H1 (cell line): ENCODE data around the gene MEIOSIN. TPM values are rescaled to one million over a fixed set of nuclear protein-coding genes. Genes with fewer than 3 reads are reported as not detected.

ENCODE experiments used
- CTCF ChIA-PET: fragments of 300-600 bp; sonication (Branson Sonifier 250); formaldehyde crosslinking; loops from one replicate; lab custom pipeline; 2021; ENCODE audit not compliant: partially characterized antibody; lab: Charles Lee
- POLR2A ChIA-PET: fragments of 300-600 bp; sonication (Branson Sonifier 250); formaldehyde crosslinking; loops from one replicate; lab custom pipeline; 2021; ENCODE audit warnings: inconsistent platforms; ENCODE audit not compliant: partially characterized antibody; lab: Charles Lee
- DNase-seq, 2 experiments: peaks; one replicate each; pipeline versions ENCODE4 v3.0.0 to v3.0.0-alpha.2; 2010 to 2022; ENCODE audit warnings: low spot score in 2 of 2, low read depth in 1 of 2, mixed read lengths in 1 of 2
- FAIRE-seq: peaks from 2 replicates; lab custom pipeline; 2011; peaks lifted over from hg19 to GRCh38; lab: Jason Lieb, UNC
- H2AFZ ChIP-seq: 2 replicates; pipeline ENCODE4 v1.8.1; 2012; ENCODE audit warnings: low read length, inconsistent platforms
- H2AK5ac ChIP-seq: 2 replicates; pipeline ENCODE4 v1.6.1; 2013; ENCODE audit warnings: low read depth, low read length
- H2BK120ac ChIP-seq: replicated peaks from 2 replicates; pipeline ENCODE3; 2013; ENCODE audit warnings: low read depth, low read length, inconsistent platforms
- H2BK12ac ChIP-seq: 2 replicates; pipeline ENCODE4 v1.6.1; 2013; ENCODE audit warnings: low read depth, low read length
- H2BK15ac ChIP-seq: 2 replicates; pipeline ENCODE4 v1.6.1; 2013; ENCODE audit warnings: low read length
- H2BK20ac ChIP-seq: 2 replicates; pipeline ENCODE4 v1.6.1; 2013; ENCODE audit warnings: low read length
- H2BK5ac ChIP-seq: 2 replicates; pipeline ENCODE4 v1.6.1; 2013; ENCODE audit warnings: low read depth, low read length
- H3K14ac ChIP-seq: 2 replicates; pipeline ENCODE4 v1.6.1; 2013; ENCODE audit warnings: inconsistent platforms; ENCODE audit not compliant: insufficient read length
- H3K18ac ChIP-seq: 2 replicates; pipeline ENCODE4 v1.6.1; 2013; ENCODE audit warnings: low read length; ENCODE audit errors: extremely low read depth
- H3K23ac ChIP-seq: 2 replicates; pipeline ENCODE4 v1.6.1; 2013; ENCODE audit warnings: inconsistent platforms; ENCODE audit not compliant: insufficient read length
- H3K23me2 ChIP-seq: 2 replicates; pipeline ENCODE4 v1.6.1; 2013; ENCODE audit warnings: low read depth, low read length
- H3K27ac ChIP-seq: 2 replicates; pipeline ENCODE4 v1.6.1; 2011; ENCODE audit warnings: low read depth, low read length, inconsistent platforms
- H3K27me3 ChIP-seq, 4 experiments: replicated peaks in 1 of 4; 1 replicate in 1 of 4; 2 replicates in 3 of 4; pipeline versions ENCODE4 v1.6.1 to v1.8.1; 2011 to 2013; ENCODE audit warnings: low read length in 3 of 4, mild to moderate bottlenecking in 3 of 4, inconsistent platforms in 2 of 4, mixed read lengths in 2 of 4, moderate library complexity in 1 of 4; ENCODE audit not compliant: control insufficient read depth in 3 of 4, insufficient read depth in 3 of 4; ENCODE audit errors: extremely low read depth in 1 of 4
- H3K36me3 ChIP-seq, 4 experiments: 2 replicates each; pipeline versions ENCODE4 v1.6.1 to v1.8.1; 2011 to 2013; ENCODE audit warnings: mild to moderate bottlenecking in 4 of 4, low read length in 3 of 4, moderate library complexity in 2 of 4, control low read depth in 1 of 4, inconsistent platforms in 1 of 4; ENCODE audit not compliant: insufficient read depth in 4 of 4, control insufficient read depth in 2 of 4
- H3K4ac ChIP-seq: replicated peaks from 2 replicates; pipeline ENCODE3; 2013; ENCODE audit warnings: low read length, low read depth, mixed read lengths, inconsistent platforms; ENCODE audit not compliant: insufficient read length
- H3K4me1 ChIP-seq, 4 experiments: replicated peaks in 1 of 4; 1 replicate in 1 of 4; 2 replicates in 3 of 4; pipeline versions ENCODE4 v1.6.1 to v1.8.1; 2011 to 2013; ENCODE audit warnings: low read length in 3 of 4, inconsistent platforms in 2 of 4, mixed read lengths in 1 of 4; ENCODE audit not compliant: insufficient read depth in 4 of 4, control insufficient read depth in 3 of 4
- H3K4me2 ChIP-seq, 2 experiments: 2 replicates each; pipeline versions ENCODE4 v1.6.1 to v1.8.1; 2011 to 2013; ENCODE audit warnings: low read depth in 2 of 2, low read length in 2 of 2, control low read depth in 1 of 2, inconsistent platforms in 1 of 2, mild to moderate bottlenecking in 1 of 2; ENCODE audit not compliant: insufficient read depth in 1 of 2
- H3K4me3 ChIP-seq, 4 experiments: fragments of 200-600, 300-600 bp in 1 of 4; sonication (generic), shearing (Covaris generic), sonication (Bioruptor Twin) in 1 of 4; 2 replicates each; pipeline versions ENCODE4 v1.5.1 to v1.8.1; 2011 to 2016; ENCODE audit warnings: low read length in 4 of 4, low read depth in 3 of 4, control low read depth in 2 of 4, inconsistent platforms in 2 of 4, mild to moderate bottlenecking in 2 of 4, mixed read lengths in 1 of 4, moderate library complexity in 1 of 4; ENCODE audit not compliant: insufficient read depth in 2 of 4; ENCODE audit errors: extremely low read depth in 1 of 4
- H3K56ac ChIP-seq: replicated peaks from 2 replicates; pipeline ENCODE3; 2013; ENCODE audit warnings: low read depth, mild to moderate bottlenecking, mixed read lengths, low read length, inconsistent platforms; ENCODE audit not compliant: insufficient read length
- H3K79me1 ChIP-seq: 2 replicates; pipeline ENCODE4 v1.6.1; 2013; ENCODE audit warnings: low read depth, low read length, control low read depth
- H3K79me2 ChIP-seq, 2 experiments: 2 replicates each; pipeline versions ENCODE4 v1.6.1 to v1.8.1; 2012 to 2013; ENCODE audit warnings: low read length in 2 of 2, mild to moderate bottlenecking in 2 of 2, inconsistent platforms in 1 of 2; ENCODE audit not compliant: insufficient read depth in 2 of 2, control insufficient read depth in 1 of 2
- H3K9ac ChIP-seq, 4 experiments: replicated peaks in 1 of 4; 1 replicate in 1 of 4; 2 replicates in 3 of 4; pipeline versions ENCODE4 v1.6.1 to v1.8.1; 2011 to 2013; ENCODE audit warnings: low read depth in 3 of 4, low read length in 3 of 4, control low read depth in 2 of 4, mild to moderate bottlenecking in 2 of 4, moderate library complexity in 2 of 4, inconsistent platforms in 1 of 4; ENCODE audit errors: extremely low read depth in 1 of 4
- H3K9me3 ChIP-seq, 2 experiments: 2 replicates each; pipeline versions ENCODE4 v1.6.1 to v1.8.1; 2012 to 2013; ENCODE audit warnings: mild to moderate bottlenecking in 2 of 2, moderate library complexity in 2 of 2, control low read depth in 1 of 2, inconsistent platforms in 1 of 2, low read depth in 1 of 2, low read length in 1 of 2, mixed read lengths in 1 of 2; ENCODE audit not compliant: insufficient read depth in 2 of 2
- H4K20me1 ChIP-seq, 2 experiments: replicated peaks in 1 of 2; 2 replicates each; pipeline versions ENCODE3 to v1.8.1; 2011 to 2013; ENCODE audit warnings: inconsistent platforms in 2 of 2, low read length in 2 of 2, mild to moderate bottlenecking in 1 of 2; ENCODE audit not compliant: insufficient read depth in 2 of 2, control insufficient read depth in 1 of 2
- H4K5ac ChIP-seq: 2 replicates; pipeline ENCODE4 v1.6.1; 2013; ENCODE audit warnings: low read length, low read depth, mixed read lengths, inconsistent platforms; ENCODE audit not compliant: insufficient read length
- H4K8ac ChIP-seq: 2 replicates; pipeline ENCODE4 v1.8.0; 2013; ENCODE audit warnings: mild to moderate bottlenecking, moderate library complexity, low read length, inconsistent platforms; ENCODE audit not compliant: insufficient read depth; ENCODE audit errors: extremely low read depth
- H4K91ac ChIP-seq: replicated peaks from 2 replicates; pipeline ENCODE3; 2013; ENCODE audit warnings: low read length, mixed read lengths, inconsistent platforms; ENCODE audit not compliant: insufficient read length
- POLR2A ChIP-seq, 2 experiments: IDR thresholded peaks; 1 replicate in 1 of 2; 2 replicates in 1 of 2; pipeline ENCODE4 v1.6.1; 2011; ENCODE audit warnings: low read depth in 2 of 2, low read length in 2 of 2, mild to moderate bottlenecking in 2 of 2; ENCODE audit errors: control extremely low read depth in 1 of 2
- SAP30 ChIP-seq: fragments of 300-600 bp; sonication (generic); IDR thresholded peaks from 2 replicates; pipeline ENCODE4 v1.7.1; 2012; ENCODE audit warnings: low read length, moderate library complexity, mild to moderate bottlenecking, inconsistent platforms; ENCODE audit not compliant: insufficient read depth, insufficient replicate concordance
- TAF1 ChIP-seq: IDR thresholded peaks from 2 replicates; pipeline ENCODE4 v1.6.1; 2011; ENCODE audit warnings: mild to moderate bottlenecking, low read depth, low read length
- WGBS, 2 experiments: shearing (Covaris generic) in 1 of 2; methylation state at CpG; one replicate each; pipeline versions ENCODE4 v1.1.6 to v1.1.7; 2013 to 2015; ENCODE audit warnings: low lambda C conversion rate in 2 of 2, mixed read lengths in 2 of 2, inconsistent platforms in 1 of 2, low coverage in 1 of 2, missing lambda C conversion rate in 1 of 2; ENCODE audit not compliant: insufficient replicate concordance in 2 of 2, insufficient coverage in 1 of 2, insufficient read length in 1 of 2; ENCODE audit errors: extremely low coverage in 1 of 2, missing lambda C conversion rate in 1 of 2; 5-methylcytosine and 5-hydroxymethylcytosine counted together
- polyA plus RNA-seq, 7 experiments: library from polyadenylated mRNA; depleted of rRNA in 3 of 7; stranded (reverse) in 5 of 7; unstranded in 2 of 7; fragments of >200 nt in 5 of 7; fragments of 200-250 nt in 2 of 7; gene quantifications; 1 replicate in 5 of 7; 2 replicates in 1 of 7; 4 replicates in 1 of 7; pipeline versions ENCODE4 v1.2.1 to v1.2.3, GENCODE V29; 2011 to 2013; ENCODE audit warnings: missing spikeins in 2 of 7, mixed read lengths in 2 of 7
- total RNA-seq: library from RNA; stranded (reverse); fragmentation: NEBNext Ultra II Directional; extraction: Animal tissue kit (Norgen Biotek cat#: 25700); gene quantifications from 2 replicates; pipeline ENCODE4 v1.2.1, GENCODE V29; 2021

MEIOSIN gene
- total and polyA plus RNA-seq, 2 of the 8 experiments (the other 6 are each of a cell fraction or from before 2014, with no cell fraction given), result 0.11 TPM; not detected in 1

DNA sequence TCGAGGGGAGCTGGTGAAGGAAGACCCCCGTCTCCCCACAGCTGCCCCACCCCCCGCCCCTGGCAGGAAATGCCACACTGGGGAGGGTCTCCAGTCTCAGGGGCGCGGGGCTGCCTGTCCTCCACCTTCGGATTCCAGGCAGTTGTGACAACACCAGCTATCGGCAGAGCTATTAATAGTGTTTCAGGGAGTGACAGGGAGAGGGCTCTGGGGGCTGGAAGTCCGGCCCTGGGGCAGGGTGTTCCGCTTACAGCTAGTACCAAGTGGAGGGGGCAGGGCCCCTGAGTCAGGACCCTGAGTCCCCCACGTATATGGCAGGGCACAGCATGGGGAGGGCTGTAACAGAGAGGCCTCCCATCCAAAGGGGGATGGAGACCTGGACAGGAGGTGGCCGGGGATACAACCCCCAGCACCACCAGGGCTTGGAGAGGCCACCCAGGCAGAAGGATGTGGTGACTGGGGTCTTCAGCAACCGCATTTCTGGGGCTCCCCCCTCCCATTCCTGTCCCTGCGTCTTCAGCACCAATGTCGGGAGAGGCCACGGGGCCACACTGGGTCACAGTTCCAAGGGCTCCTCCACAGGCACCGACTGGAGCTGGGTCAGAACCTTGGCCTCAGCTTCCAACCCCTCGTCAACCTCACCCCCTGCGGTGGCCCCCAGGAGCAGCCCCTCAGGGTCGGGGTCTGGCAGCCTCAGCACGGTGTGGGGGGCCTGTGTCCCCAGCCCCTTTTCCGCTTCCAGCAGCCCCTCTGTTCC is 31.9 kb downstream of the MEIOSIN start:
- Histone ChIP-seq H3K4me2 (peak overlapping the region; percentile 19 to 41; a peak in 3 of 4 replicates), H2BK20ac (0 out of 2 replicates have a peak overlapping the region, but pooled peaks have one; percentile 48), H3K4ac (no peak overlapping the region), H3K79me2 (no peaks in the 10 kb centered on the region), H3K4me1 (peaks cover 7 to 37% (median 29%) of the 10 kb centered on the region in 4 experiments), H2BK5ac (peak overlapping the region; percentile 81; the same call in 1 of the 2 replicates), H3K23ac (no peak overlapping the region), H2AK5ac (peak overlapping the region; percentile 60; the same call in 1 of the 2 replicates), H2BK15ac (peak overlapping the region; percentile 81; the same call in 1 of the 2 replicates), H4K91ac (peak overlapping the region; percentile 83), H4K5ac (no peak overlapping the region), H2BK120ac (no peak overlapping the region), H2BK12ac (peak overlapping the region; percentile 39; the same call in 1 of the 2 replicates), H3K4me3 (peak overlapping the region in 1 of 4 experiments; percentile 36; a peak in 1 of 8 replicates), H3K14ac (no peak overlapping the region), H4K8ac (no peak overlapping the region), H3K9me3 (no peaks in the 10 kb centered on the region), H4K20me1 (peaks cover 0 to 3% of the 10 kb centered on the region in 2 experiments), H2AFZ (no peak overlapping the region), H3K23me2 (peaks cover 20% of the 10 kb centered on the region), H3K56ac (no peak overlapping the region), H3K18ac (peak overlapping the region; percentile 71), H3K79me1 (no peaks in the 10 kb centered on the region), H3K27ac (no peak overlapping the region), H3K9ac (no peak overlapping the region), H3K27me3 (peaks cover 0 to 2% (median 0%) of the 10 kb centered on the region in 4 experiments; a peak in 1 of 7 replicates), H3K36me3 (no peaks in the 10 kb centered on the region)
- 0 out of 2 replicates have a peak, but pooled peaks have one; percentile 10 for TF ChIP-seq TAF1
- TF ChIP-seq POLR2A (IDR thresholded peaks at IDR 0.05; ENCODE audit: control extremely low read depth in 1 of 2, low read depth in 2 of 2, low read length in 2 of 2), result peak in 1 of 2 experiments; percentile 29; a peak in 1 of 3 replicates
- no peak for TF ChIP-seq SAP30
- ChIA-PET CTCF (interaction anchor here (0.7 to 2.4 kb wide), 7 partner anchors 9 to 72 kb away, joined by 3 to 14 read pairs (median 3); partner anchors contain the start of gene QPCTL), POLR2A (interaction anchor here (0.5 to 16.2 kb wide), 12 partner anchors 8 to 146 kb away, joined by 3 to 284 read pairs (median 4); partner anchors contain the start of genes FBXO46, IRF2BP1, MEIOSIN and QPCTL)
- 61% methylated on average over 18 of the region's 21 CpGs; no CpG with 5 or more reads in 1 of the 2 experiments for WGBS, 2 experiments
- DNase-seq (peak in 1 of 2 experiments; percentile 65), FAIRE-seq (no peak)
